ENCODE data around the gene RIOK1.
"Not testable (repeated sequence)": the region's sequence is repeated elsewhere in the genome, so short reads cannot be mapped to it uniquely, and the experiment has no call there.

RIOK1 gene

GRCh38 chr6:7442467-7442866 is 52.9 kb downstream of the RIOK1 start:
- no peak for DNase-seq

- no peak for DNase-seq
These were observed 55.5 kb downstream of the RIOK1 start for GRCh38 chr6:7445101-7445500.

- no peak for DNase-seq
These were observed 56.4 kb downstream of the RIOK1 start for GRCh38 chr6:7445885-7446461.

- DNase-seq, result no peak
These were observed 57.2 kb downstream of the RIOK1 start for GRCh38 chr6:7446619-7447325.

- no peak for DNase-seq
These were observed 58.6 kb downstream of the RIOK1 start for GRCh38 chr6:7448232-7448631.

- no peak for DNase-seq
These were observed 59.4 kb downstream of the RIOK1 start for GRCh38 chr6:7449018-7449417.

GRCh38 chr6:7451326-7451725 is 61.7 kb downstream of the RIOK1 start:
- no peak for DNase-seq

- no peak for DNase-seq
These were observed 63.3 kb downstream of the RIOK1 start for GRCh38 chr6:7452898-7453297.

- DNase-seq, result no peak
These were observed 65.2 kb downstream of the RIOK1 start for GRCh38 chr6:7454696-7455358.

GRCh38 chr6:7456302-7456701 is 66.7 kb downstream of the RIOK1 start:
- not testable (repeated sequence) for DNase-seq

GRCh38 chr6:7461416-7461815 is 71.8 kb downstream of the RIOK1 start:
- DNase-seq, result no peak

GRCh38 chr6:7463785-7464184 is 74.2 kb downstream of the RIOK1 start:
- DNase-seq, result no peak

- DNase-seq, result no peak
These were observed 77.6 kb downstream of the RIOK1 start for GRCh38 chr6:7467007-7467897.
